IMR-90 (cell line): ENCODE data around the gene DOK6.

ENCODE experiments used
- POLR2A ChIP-seq: IDR thresholded peaks from 2 replicates; pipeline ENCODE4 v1.6.1; 2012; ENCODE audit warnings: mild to moderate bottlenecking, low read depth, low read length
- TF ChIP-seq, protein P1 (sequence below): conservative IDR thresholded peaks from 2 replicates; pipeline ENCODE4 v1.5.1; 2012; ENCODE audit warnings: mild to moderate bottlenecking, low read depth, low read length, improper control_type of control experiment

DNA sequence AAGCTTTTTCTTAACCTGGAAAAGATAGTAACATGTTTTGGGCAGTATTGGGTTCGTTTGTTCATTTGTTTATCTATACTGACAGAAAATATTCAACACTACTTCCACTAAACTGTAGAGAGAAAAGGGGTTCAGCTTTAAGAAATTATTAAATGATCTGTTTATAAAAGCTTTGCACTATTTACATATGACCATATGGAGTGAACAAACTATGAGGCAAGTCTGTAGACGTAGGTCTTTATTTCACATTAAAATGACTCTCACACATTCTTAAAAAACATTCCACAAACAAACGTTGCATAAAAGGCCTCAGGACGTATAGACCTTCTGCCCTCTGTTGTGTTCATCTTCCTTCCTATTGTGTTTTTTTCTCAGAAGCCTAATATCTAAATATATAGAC, 452.4 kb downstream of the DOK6 start:
- TF ChIP-seq, protein P1, sequence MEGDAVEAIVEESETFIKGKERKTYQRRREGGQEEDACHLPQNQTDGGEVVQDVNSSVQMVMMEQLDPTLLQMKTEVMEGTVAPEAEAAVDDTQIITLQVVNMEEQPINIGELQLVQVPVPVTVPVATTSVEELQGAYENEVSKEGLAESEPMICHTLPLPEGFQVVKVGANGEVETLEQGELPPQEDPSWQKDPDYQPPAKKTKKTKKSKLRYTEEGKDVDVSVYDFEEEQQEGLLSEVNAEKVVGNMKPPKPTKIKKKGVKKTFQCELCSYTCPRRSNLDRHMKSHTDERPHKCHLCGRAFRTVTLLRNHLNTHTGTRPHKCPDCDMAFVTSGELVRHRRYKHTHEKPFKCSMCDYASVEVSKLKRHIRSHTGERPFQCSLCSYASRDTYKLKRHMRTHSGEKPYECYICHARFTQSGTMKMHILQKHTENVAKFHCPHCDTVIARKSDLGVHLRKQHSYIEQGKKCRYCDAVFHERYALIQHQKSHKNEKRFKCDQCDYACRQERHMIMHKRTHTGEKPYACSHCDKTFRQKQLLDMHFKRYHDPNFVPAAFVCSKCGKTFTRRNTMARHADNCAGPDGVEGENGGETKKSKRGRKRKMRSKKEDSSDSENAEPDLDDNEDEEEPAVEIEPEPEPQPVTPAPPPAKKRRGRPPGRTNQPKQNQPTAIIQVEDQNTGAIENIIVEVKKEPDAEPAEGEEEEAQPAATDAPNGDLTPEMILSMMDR = no peak
- TF ChIP-seq POLR2A = no peak
